AG09309 (cell line): ENCODE measurements around the gene COL19A1.
A peak's percentile ranks its signal among the peaks of the same experiment; 100 is the strongest.
"Not testable (repeated sequence)": the region's sequence is repeated elsewhere in the genome, so short reads cannot be mapped to it uniquely, and the experiment has no call there.

Source experiments
- DNase-seq: peaks from one replicate; pipeline ENCODE4 v3.0.0-alpha.2; 2010; ENCODE audit warnings: low read depth
- H3K4me3 ChIP-seq: 2 replicates; pipeline ENCODE4 v1.5.1; 2011; ENCODE audit warnings: mild to moderate bottlenecking, low read depth, low read length, moderate library complexity; ENCODE audit not compliant: control insufficient read depth
- TF ChIP-seq, protein P1 (sequence below): IDR thresholded peaks from 2 replicates; pipeline ENCODE4 v1.5.1; 2011; ENCODE audit warnings: mild to moderate bottlenecking, low read depth, low read length, inconsistent platforms; ENCODE audit not compliant: insufficient read depth, control insufficient read depth; ENCODE audit errors: missing control alignments

COL19A1 gene

DNA sequence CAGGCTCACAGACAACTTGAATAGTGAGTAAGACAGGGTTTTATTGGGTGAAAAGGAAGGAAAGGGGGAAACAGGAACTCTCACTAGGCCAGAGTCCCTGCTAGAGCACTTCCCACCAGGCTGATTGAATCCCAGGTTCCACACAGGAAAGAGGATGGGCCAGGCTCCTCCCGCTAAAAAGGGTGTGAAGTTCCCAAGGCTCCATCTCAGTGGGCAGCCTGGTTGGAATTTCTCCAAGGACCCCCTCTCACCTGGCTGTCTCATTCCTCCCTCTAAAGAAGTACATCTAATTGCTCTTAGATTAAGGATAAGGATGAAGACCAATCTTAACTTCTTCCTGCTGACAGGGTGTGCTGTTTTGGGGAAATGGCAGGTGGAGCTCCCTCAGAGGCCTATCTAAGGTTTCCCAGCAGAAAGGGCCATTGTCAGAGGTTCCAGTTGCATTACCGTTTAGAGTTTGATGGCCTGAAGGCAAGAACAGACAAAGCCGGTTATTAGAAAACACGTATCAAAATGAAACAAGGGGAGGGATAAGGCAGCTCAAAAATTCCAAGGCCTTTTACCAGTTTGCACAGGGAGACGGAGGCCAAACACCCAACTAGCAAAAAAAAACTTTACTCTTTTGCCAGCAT, 21.5 kb downstream of the COL19A1 start:
- TF ChIP-seq, protein P1, sequence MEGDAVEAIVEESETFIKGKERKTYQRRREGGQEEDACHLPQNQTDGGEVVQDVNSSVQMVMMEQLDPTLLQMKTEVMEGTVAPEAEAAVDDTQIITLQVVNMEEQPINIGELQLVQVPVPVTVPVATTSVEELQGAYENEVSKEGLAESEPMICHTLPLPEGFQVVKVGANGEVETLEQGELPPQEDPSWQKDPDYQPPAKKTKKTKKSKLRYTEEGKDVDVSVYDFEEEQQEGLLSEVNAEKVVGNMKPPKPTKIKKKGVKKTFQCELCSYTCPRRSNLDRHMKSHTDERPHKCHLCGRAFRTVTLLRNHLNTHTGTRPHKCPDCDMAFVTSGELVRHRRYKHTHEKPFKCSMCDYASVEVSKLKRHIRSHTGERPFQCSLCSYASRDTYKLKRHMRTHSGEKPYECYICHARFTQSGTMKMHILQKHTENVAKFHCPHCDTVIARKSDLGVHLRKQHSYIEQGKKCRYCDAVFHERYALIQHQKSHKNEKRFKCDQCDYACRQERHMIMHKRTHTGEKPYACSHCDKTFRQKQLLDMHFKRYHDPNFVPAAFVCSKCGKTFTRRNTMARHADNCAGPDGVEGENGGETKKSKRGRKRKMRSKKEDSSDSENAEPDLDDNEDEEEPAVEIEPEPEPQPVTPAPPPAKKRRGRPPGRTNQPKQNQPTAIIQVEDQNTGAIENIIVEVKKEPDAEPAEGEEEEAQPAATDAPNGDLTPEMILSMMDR, result no peak
- no peak for DNase-seq

DNA sequence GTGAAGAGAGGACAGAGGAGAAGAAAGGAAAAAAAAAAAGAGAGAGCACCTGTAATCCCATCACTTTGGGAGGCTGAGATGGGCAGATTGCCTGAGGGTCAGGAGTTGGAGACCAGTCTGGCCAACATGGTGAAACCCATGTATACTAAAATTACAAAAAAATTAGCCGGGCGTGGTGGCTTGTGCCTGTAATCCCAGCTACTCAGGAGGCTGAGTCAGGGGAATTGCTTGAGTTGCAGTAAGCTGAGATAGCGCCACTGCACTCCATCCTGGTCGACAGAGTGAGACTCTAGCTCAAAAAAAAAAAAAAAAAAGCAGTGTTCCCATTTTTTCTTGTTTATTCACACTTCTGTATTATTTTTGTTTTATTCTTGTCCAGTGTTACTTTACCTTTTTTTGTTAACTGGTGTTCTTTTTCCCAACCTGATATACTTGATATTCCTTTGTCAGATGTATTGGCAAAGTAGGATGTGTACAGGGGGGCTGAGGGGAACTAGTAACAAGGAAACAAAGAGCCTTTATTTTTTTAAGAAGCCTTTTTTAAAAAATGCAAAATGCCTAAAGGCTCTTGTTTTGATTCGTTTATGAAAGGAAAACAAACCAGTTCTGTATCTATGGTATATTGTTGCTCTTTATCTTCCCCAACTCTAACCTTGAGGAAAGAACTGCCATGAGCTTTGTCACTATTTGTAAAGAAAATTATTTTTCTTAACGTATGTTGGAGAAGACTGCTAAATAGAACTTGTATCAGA, 22.3 kb downstream of the COL19A1 start:
- no peak overlapping the region for H3K4me3 ChIP-seq
- no peak for DNase-seq

More for the DNA sequence above, 21.5 kb downstream of the COL19A1 start:
- no peak overlapping the region for H3K4me3 ChIP-seq

DNA sequence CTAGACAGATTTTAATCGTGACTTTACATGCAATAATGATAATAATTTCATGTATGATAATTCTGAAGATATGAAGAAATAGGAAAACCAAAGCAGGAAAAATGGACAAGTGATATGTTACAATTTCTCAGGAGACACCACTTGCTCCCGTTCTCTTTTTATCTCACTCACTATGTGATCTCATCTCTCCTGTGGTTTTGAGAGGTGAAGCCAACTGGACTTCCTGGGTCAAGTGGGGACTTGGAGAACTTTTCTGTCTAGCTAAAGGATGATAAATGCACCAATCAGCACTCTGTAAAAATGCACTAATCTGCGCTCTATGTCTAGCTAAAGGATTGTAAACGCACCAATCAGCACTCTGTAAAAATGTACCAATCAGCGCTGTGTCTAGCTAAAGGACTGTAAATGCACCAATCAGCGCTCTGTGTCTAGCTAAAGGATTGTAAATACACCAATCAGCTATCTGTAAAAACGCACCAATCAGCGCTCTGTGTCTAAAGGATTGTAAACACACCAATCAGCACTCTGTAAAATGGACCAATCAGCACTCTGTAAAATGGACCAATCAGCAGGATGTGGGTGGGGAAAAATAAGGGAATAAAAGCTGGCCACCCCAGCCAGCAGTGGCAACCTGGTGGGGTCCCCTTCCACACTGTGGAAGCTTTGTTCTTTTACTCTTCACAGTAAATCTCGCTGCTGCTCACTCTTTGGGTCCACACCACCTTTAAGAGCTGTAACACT, 23.0 kb downstream of the COL19A1 start:
- H3K4me3 ChIP-seq, DNase-seq: not testable (repeated sequence)

More for the DNA sequence above, 22.3 kb downstream of the COL19A1 start:
- TF ChIP-seq, protein P1, result no peak

DNA sequence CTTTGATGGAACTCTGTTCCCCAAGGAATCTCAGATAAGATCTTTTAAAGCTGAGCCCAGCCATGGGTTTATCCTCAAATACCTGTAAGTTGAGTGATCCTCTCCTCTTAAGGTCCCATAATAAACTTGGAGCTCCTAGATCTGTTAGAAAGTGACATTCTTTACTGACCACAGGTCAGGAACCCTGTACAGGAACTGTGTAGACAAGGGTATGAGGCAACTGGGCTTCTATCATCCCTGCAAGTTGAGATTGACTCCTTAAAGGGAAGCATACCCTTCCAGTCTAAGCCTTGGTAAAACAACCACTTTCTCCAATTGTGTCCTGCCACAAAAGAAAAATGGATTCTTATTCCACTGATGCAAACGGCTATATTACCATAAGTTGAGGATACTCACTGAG, 26.2 kb downstream of the COL19A1 start:
- DNase-seq, H3K4me3 ChIP-seq: not testable (repeated sequence)

DNA sequence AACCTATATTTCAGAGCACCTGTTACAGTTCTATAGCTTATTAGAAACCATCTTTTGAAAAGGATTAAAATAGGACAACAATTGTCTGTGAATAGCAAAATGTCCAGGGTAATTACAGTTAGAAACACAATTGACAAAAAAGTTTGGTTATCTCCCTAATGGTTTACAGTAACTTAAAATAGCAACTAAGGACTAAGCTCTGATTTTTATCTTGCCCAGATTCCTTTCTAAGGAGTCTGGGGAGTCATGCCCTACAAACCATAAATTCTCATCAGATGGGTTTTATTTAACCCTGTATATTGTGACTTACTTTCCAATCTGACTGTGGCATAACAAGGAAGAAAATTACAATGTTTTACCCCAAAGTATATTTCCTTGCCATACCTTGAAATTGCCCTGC, 26.9 kb downstream of the COL19A1 start:
- H3K4me3 ChIP-seq, DNase-seq: not testable (repeated sequence)

DNA sequence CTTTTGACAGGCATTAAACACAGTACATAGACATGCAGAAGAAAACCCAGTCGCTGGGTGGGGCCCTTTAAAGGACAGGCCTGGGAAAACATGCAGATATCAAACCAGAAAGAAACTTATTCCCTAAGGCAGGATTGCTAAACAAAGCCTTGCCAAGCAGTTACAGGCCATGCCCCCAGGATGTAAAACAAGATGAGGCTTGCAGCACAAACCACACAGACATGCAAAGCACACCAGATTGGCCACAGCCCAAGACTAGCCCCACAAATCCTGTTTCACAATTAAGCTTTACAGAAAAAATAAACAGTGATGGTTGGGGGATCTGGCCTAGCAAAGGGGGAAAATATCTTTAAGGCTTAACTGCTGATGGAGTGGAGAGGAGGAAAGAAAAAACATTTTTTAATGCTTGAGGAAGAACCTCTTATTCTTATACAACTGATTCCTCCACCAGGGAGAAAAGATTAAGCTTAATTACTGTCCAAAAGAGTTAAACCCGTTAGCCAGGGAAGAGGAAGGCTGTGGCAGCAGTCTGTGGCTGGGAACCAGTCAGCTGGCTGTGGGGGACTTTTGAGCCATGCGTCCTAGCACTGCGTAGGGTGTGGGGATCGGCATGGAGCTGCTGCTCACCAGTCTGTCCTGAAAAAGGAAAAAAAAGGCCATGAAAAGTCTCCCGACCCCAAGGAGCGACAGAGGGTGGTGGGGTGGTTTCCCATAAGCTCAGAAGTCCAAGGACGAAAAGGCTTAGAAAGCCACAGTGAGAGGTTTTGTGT, 28.4 kb downstream of the COL19A1 start:
- TF ChIP-seq, protein P1, result no peak
- peak; percentile 21 for DNase-seq
- no peak overlapping the region for H3K4me3 ChIP-seq

DNA sequence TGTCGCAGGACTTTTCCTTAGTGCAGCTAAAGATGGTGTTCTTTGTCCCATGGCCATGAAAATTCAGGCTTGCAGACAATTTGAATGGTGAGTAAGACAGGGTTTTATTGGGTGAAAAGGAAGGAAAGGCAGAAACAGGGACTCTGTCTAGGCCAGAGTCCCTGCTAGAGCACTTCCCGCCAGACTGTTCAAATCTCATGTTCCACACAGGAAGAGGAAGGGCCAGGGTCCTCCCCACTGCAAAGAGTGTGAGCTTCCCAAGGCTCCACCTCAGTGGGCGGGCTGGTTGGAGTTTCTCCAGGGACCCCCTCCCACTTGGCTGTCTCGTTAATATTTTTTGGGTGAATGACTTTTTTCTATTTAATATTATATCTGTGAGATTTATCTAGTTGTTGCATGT, 29.0 kb downstream of the COL19A1 start:
- DNase-seq, result no peak
- TF ChIP-seq, protein P1, result no peak
- no peak overlapping the region for H3K4me3 ChIP-seq
